ENCODE results near the gene ASB2. TPM values are rescaled to one million over a fixed set of nuclear protein-coding genes. Genes with fewer than 3 reads are reported as not detected.

ASB2 gene
- total and polyA plus RNA-seq, 2 of the 8 experiments (the other 6 are each of a cell fraction or from before 2014, with no cell fraction given), result 1.0 to 2.1 TPM

- H2BK15ac ChIP-seq (ENCODE audit: low read length), result no peak overlapping the region
These were observed 30.3 kb downstream of the ASB2 start for GRCh38 chr14:93946104-93946503.

More at GRCh38 chr14:93946104-93946503, 30.3 kb downstream of the ASB2 start:
- Histone ChIP-seq H2AFZ (ENCODE audit: low read length) (no peak overlapping the region), H4K8ac (ENCODE audit: extremely low read depth, insufficient read depth, low read length) (no peak overlapping the region), H4K91ac (replicated peaks; ENCODE audit: insufficient read length, low read length) (no peak overlapping the region), H3K4me2 (ENCODE audit: insufficient read depth in 1 of 2, low read depth in 2 of 2, low read length in 2 of 2) (no peak overlapping the region), H3K9me3 (ENCODE audit: insufficient read depth in 2 of 2, low read depth in 1 of 2, low read length in 1 of 2) (no peaks in the 10 kb centered on the region), H3K23ac (ENCODE audit: insufficient read length) (no peak overlapping the region), H3K4ac (replicated peaks; ENCODE audit: insufficient read length, low read depth, low read length) (no peak overlapping the region), H3K14ac (ENCODE audit: insufficient read length) (no peak overlapping the region), H4K5ac (ENCODE audit: insufficient read length, low read depth, low read length) (no peak overlapping the region), H4K20me1 (replicated peaks in 1 of 2; ENCODE audit: control insufficient read depth in 1 of 2, insufficient read depth in 2 of 2, low read length in 2 of 2) (no peaks in the 10 kb centered on the region), H3K23me2 (ENCODE audit: low read depth, low read length) (no peaks in the 10 kb centered on the region), H2BK5ac (ENCODE audit: low read depth, low read length) (no peak overlapping the region), H3K56ac (replicated peaks; ENCODE audit: insufficient read length, low read depth, low read length) (no peak overlapping the region), H3K79me2 (ENCODE audit: control insufficient read depth in 1 of 2, insufficient read depth in 2 of 2, low read length in 2 of 2) (no peaks in the 10 kb centered on the region), H3K36me3 (ENCODE audit: control insufficient read depth in 2 of 4, insufficient read depth in 4 of 4, low read length in 3 of 4) (no peaks in the 10 kb centered on the region; a peak in 1 of 8 replicates), H2AK5ac (ENCODE audit: low read depth, low read length) (no peak overlapping the region), H3K27me3 (replicated peaks in 1 of 4; ENCODE audit: control insufficient read depth in 3 of 4, extremely low read depth in 1 of 4, insufficient read depth in 3 of 4, low read length in 3 of 4) (no peaks in the 10 kb centered on the region), H3K27ac (ENCODE audit: low read depth, low read length) (no peak overlapping the region), H3K18ac (ENCODE audit: extremely low read depth, low read length) (no peak overlapping the region), H3K4me3 (ENCODE audit: extremely low read depth in 1 of 4, insufficient read depth in 2 of 4, low read depth in 3 of 4, low read length in 4 of 4) (no peak overlapping the region), H2BK12ac (ENCODE audit: low read depth, low read length) (no peak overlapping the region), H3K4me1 (replicated peaks in 1 of 4; ENCODE audit: control insufficient read depth in 3 of 4, insufficient read depth in 4 of 4, low read length in 3 of 4) (peaks cover 0 to 9% (median 4%) of the 10 kb centered on the region in 4 experiments; a peak in 3 of 7 replicates), H2BK20ac (ENCODE audit: low read length) (no peak overlapping the region), H2BK120ac (replicated peaks; ENCODE audit: low read depth, low read length) (no peak overlapping the region), H3K79me1 (ENCODE audit: low read depth, low read length) (no peaks in the 10 kb centered on the region), H3K9ac (replicated peaks in 1 of 4; ENCODE audit: extremely low read depth in 1 of 4, low read depth in 3 of 4, low read length in 3 of 4) (no peak overlapping the region)
- CTCF ChIA-PET (ENCODE audit: partially characterized antibody), result interaction anchor here (1.1 to 20.5 kb wide), 9 partner anchors 9 to 191 kb away, joined by 3 to 484 read pairs (median 5); partner anchors contain the start of gene CCDC197
- no peak for DNase-seq (ENCODE audit: low read depth in 1 of 2, low spot score in 2 of 2)
- POLR2A ChIA-PET (ENCODE audit: partially characterized antibody), result interaction anchor here (0.7 to 1.9 kb wide), 2 partner anchors 29 to 33 kb away, joined by 3 to 4 read pairs; no protein-coding TSS in a partner anchor
- TF ChIP-seq ASH2L (IDR thresholded peaks at IDR 0.05; ENCODE audit: low read length), result no peak
- TF ChIP-seq SRF (IDR thresholded peaks at IDR 0.05; ENCODE audit: low read depth, low read length), result no peak
- TF ChIP-seq JUN (IDR thresholded peaks at IDR 0.05; ENCODE audit: low read depth, low read length), result no peak
- no peak for TF ChIP-seq BCL11A (IDR thresholded peaks at IDR 0.05; ENCODE audit: low read depth in 2 of 2, low read length in 2 of 2)
- TF ChIP-seq TBP (IDR thresholded peaks at IDR 0.05; ENCODE audit: low read depth, low read length), result no peak
- TF ChIP-seq CREB1 (IDR thresholded peaks at IDR 0.05), result no peak
- TF ChIP-seq E2F6 (IDR thresholded peaks at IDR 0.05), result no peak
- TF ChIP-seq TEAD4 (IDR thresholded peaks at IDR 0.05; ENCODE audit: low read depth, low read length), result no peak
- no peak for TF ChIP-seq GTF2F1 (IDR thresholded peaks at IDR 0.05; ENCODE audit: borderline replicate concordance, low read depth, low read length)
- FAIRE-seq, result no peak
- WGBS, 2 experiments (ENCODE audit: extremely low coverage in 1 of 2, insufficient coverage in 1 of 2, insufficient read length in 1 of 2, insufficient replicate concordance in 2 of 2, low coverage in 1 of 2, low lambda C conversion rate in 2 of 2, missing lambda C conversion rate in 1 of 2), result 85% methylated on average over 6 of the region's 6 CpGs; no CpG with 5 or more reads in 1 of the 2 experiments
